Measurements from ENCODE around the gene TYRO3. TPM values are rescaled to one million over a fixed set of nuclear protein-coding genes. Genes with fewer than 3 reads are reported as not detected.

TYRO3 gene
- total RNA-seq, 1 donor from 2014 or later: 11.5 TPM

GRCh38 chr15:41570764-41571163 is 11.8 kb downstream of the TYRO3 start:
- H3K9ac ChIP-seq (ENCODE audit: low read depth in 1 of 3, low read length in 3 of 3): no peak overlapping the region
- H3K36me3 ChIP-seq (ENCODE audit: control insufficient read depth in 3 of 3, insufficient read depth in 3 of 3, low read length in 3 of 3): peaks cover 0 to 2% (median 0%) of the 10 kb centered on the region in 3 donors
- H3K27ac ChIP-seq (ENCODE audit: low read depth, low read length): no peak overlapping the region
- no peak overlapping the region for H3K4me3 ChIP-seq (ENCODE audit: low read length in 3 of 3)
- no peaks in the 10 kb centered on the region for H3K9me3 ChIP-seq (ENCODE audit: control insufficient read depth in 3 of 3, low read length in 3 of 3)
- no peaks in the 10 kb centered on the region for H3K27me3 ChIP-seq (ENCODE audit: control insufficient read depth in 3 of 3, insufficient read depth in 3 of 3, low read length in 3 of 3)
- no peaks in the 10 kb centered on the region for H3K4me1 ChIP-seq (ENCODE audit: control insufficient read depth in 3 of 3, insufficient read depth in 3 of 3, low read length in 3 of 3)

- H3K27me3 ChIP-seq (ENCODE audit: control insufficient read depth in 3 of 3, insufficient read depth in 3 of 3, low read length in 3 of 3): no peaks in the 10 kb centered on the region
- H3K27ac ChIP-seq (ENCODE audit: low read depth, low read length): no peak overlapping the region
- H3K9ac ChIP-seq (ENCODE audit: low read depth in 1 of 3, low read length in 3 of 3): no peak overlapping the region
- H3K9me3 ChIP-seq (ENCODE audit: control insufficient read depth in 3 of 3, low read length in 3 of 3): no peaks in the 10 kb centered on the region
- no peaks in the 10 kb centered on the region for H3K4me1 ChIP-seq (ENCODE audit: control insufficient read depth in 3 of 3, insufficient read depth in 3 of 3, low read length in 3 of 3)
- no peak overlapping the region for H3K4me3 ChIP-seq (ENCODE audit: low read length in 3 of 3)
- peaks cover 0 to 2% (median 0%) of the 10 kb centered on the region in 3 donors for H3K36me3 ChIP-seq (ENCODE audit: control insufficient read depth in 3 of 3, insufficient read depth in 3 of 3, low read length in 3 of 3)
Measured at GRCh38 chr15:41571948-41572347, 12.9 kb downstream of the TYRO3 start.

GRCh38 chr15:41572866-41573265 is 13.9 kb downstream of the TYRO3 start:
- H3K36me3 ChIP-seq (ENCODE audit: control insufficient read depth in 3 of 3, insufficient read depth in 3 of 3, low read length in 3 of 3): peaks cover 0 to 2% (median 0%) of the 10 kb centered on the region in 3 donors

GRCh38 chr15:41573396-41573795 is 14.4 kb downstream of the TYRO3 start:
- Histone ChIP-seq H3K9me3 (ENCODE audit: control insufficient read depth in 3 of 3, low read length in 3 of 3) (no peaks in the 10 kb centered on the region), H3K4me3 (ENCODE audit: low read length in 3 of 3) (no peak overlapping the region), H3K27me3 (ENCODE audit: control insufficient read depth in 3 of 3, insufficient read depth in 3 of 3, low read length in 3 of 3) (no peaks in the 10 kb centered on the region), H3K36me3 (ENCODE audit: control insufficient read depth in 3 of 3, insufficient read depth in 3 of 3, low read length in 3 of 3) (peaks cover 0 to 2% (median 0%) of the 10 kb centered on the region in 3 donors), H3K9ac (ENCODE audit: low read depth in 1 of 3, low read length in 3 of 3) (no peak overlapping the region), H3K4me1 (ENCODE audit: control insufficient read depth in 3 of 3, insufficient read depth in 3 of 3, low read length in 3 of 3) (no peaks in the 10 kb centered on the region), H3K27ac (ENCODE audit: low read depth, low read length) (no peak overlapping the region)

More at GRCh38 chr15:41572866-41573265, 13.9 kb downstream of the TYRO3 start:
- Histone ChIP-seq H3K27me3 (ENCODE audit: control insufficient read depth in 3 of 3, insufficient read depth in 3 of 3, low read length in 3 of 3) (no peaks in the 10 kb centered on the region), H3K4me3 (ENCODE audit: low read length in 3 of 3) (no peak overlapping the region), H3K4me1 (ENCODE audit: control insufficient read depth in 3 of 3, insufficient read depth in 3 of 3, low read length in 3 of 3) (no peaks in the 10 kb centered on the region), H3K9me3 (ENCODE audit: control insufficient read depth in 3 of 3, low read length in 3 of 3) (no peaks in the 10 kb centered on the region), H3K27ac (ENCODE audit: low read depth, low read length) (no peak overlapping the region), H3K9ac (ENCODE audit: low read depth in 1 of 3, low read length in 3 of 3) (no peak overlapping the region)

- Histone ChIP-seq H3K9me3 (ENCODE audit: control insufficient read depth in 3 of 3, low read length in 3 of 3) (no peaks in the 10 kb centered on the region), H3K9ac (ENCODE audit: low read depth in 1 of 3, low read length in 3 of 3) (no peak overlapping the region), H3K36me3 (ENCODE audit: control insufficient read depth in 3 of 3, insufficient read depth in 3 of 3, low read length in 3 of 3) (peaks cover 0 to 2% (median 0%) of the 10 kb centered on the region in 3 donors), H3K27me3 (ENCODE audit: control insufficient read depth in 3 of 3, insufficient read depth in 3 of 3, low read length in 3 of 3) (no peaks in the 10 kb centered on the region), H3K4me3 (ENCODE audit: low read length in 3 of 3) (no peak overlapping the region), H3K27ac (ENCODE audit: low read depth, low read length) (no peak overlapping the region), H3K4me1 (ENCODE audit: control insufficient read depth in 3 of 3, insufficient read depth in 3 of 3, low read length in 3 of 3) (no peaks in the 10 kb centered on the region)
Measured at GRCh38 chr15:41574158-41574557, 15.1 kb downstream of the TYRO3 start.

- no peak overlapping the region for H3K27ac ChIP-seq (ENCODE audit: low read depth, low read length)
- no peak overlapping the region for H3K9ac ChIP-seq (ENCODE audit: low read depth in 1 of 3, low read length in 3 of 3)
- H3K4me1 ChIP-seq (ENCODE audit: control insufficient read depth in 3 of 3, insufficient read depth in 3 of 3, low read length in 3 of 3): no peaks in the 10 kb centered on the region
- H3K27me3 ChIP-seq (ENCODE audit: control insufficient read depth in 3 of 3, insufficient read depth in 3 of 3, low read length in 3 of 3): no peaks in the 10 kb centered on the region
- no peak overlapping the region for H3K4me3 ChIP-seq (ENCODE audit: low read length in 3 of 3)
- peaks cover 0 to 2% (median 0%) of the 10 kb centered on the region in 3 donors for H3K36me3 ChIP-seq (ENCODE audit: control insufficient read depth in 3 of 3, insufficient read depth in 3 of 3, low read length in 3 of 3)
- H3K9me3 ChIP-seq (ENCODE audit: control insufficient read depth in 3 of 3, low read length in 3 of 3): no peaks in the 10 kb centered on the region
Measured at GRCh38 chr15:41575282-41575681, 16.3 kb downstream of the TYRO3 start.

GRCh38 chr15:41577863-41578735 is 19.1 kb downstream of the TYRO3 start:
- H3K27me3 ChIP-seq (ENCODE audit: control insufficient read depth in 3 of 3, insufficient read depth in 3 of 3, low read length in 3 of 3): no peaks in the 10 kb centered on the region
- no peaks in the 10 kb centered on the region for H3K4me1 ChIP-seq (ENCODE audit: control insufficient read depth in 3 of 3, insufficient read depth in 3 of 3, low read length in 3 of 3)
- H3K36me3 ChIP-seq (ENCODE audit: control insufficient read depth in 3 of 3, insufficient read depth in 3 of 3, low read length in 3 of 3): peaks cover 0 to 2% (median 0%) of the 10 kb centered on the region in 3 donors
- H3K4me3 ChIP-seq (ENCODE audit: low read length in 3 of 3): no peak overlapping the region
- no peak overlapping the region for H3K9ac ChIP-seq (ENCODE audit: low read depth in 1 of 3, low read length in 3 of 3)
- no peaks in the 10 kb centered on the region for H3K9me3 ChIP-seq (ENCODE audit: control insufficient read depth in 3 of 3, low read length in 3 of 3)
- no peak overlapping the region for H3K27ac ChIP-seq (ENCODE audit: low read depth, low read length)

GRCh38 chr15:41578736-41579383 is 19.8 kb downstream of the TYRO3 start:
- no peak overlapping the region for H3K4me3 ChIP-seq (ENCODE audit: low read length in 3 of 3)
- no peaks in the 10 kb centered on the region for H3K36me3 ChIP-seq (ENCODE audit: control insufficient read depth in 3 of 3, insufficient read depth in 3 of 3, low read length in 3 of 3)
- no peak overlapping the region for H3K27ac ChIP-seq (ENCODE audit: low read depth, low read length)
- H3K4me1 ChIP-seq (ENCODE audit: control insufficient read depth in 3 of 3, insufficient read depth in 3 of 3, low read length in 3 of 3): no peaks in the 10 kb centered on the region
- H3K9me3 ChIP-seq (ENCODE audit: control insufficient read depth in 3 of 3, low read length in 3 of 3): no peaks in the 10 kb centered on the region
- no peak overlapping the region for H3K9ac ChIP-seq (ENCODE audit: low read depth in 1 of 3, low read length in 3 of 3)
- H3K27me3 ChIP-seq (ENCODE audit: control insufficient read depth in 3 of 3, insufficient read depth in 3 of 3, low read length in 3 of 3): no peaks in the 10 kb centered on the region

GRCh38 chr15:41581110-41581509 is 22.1 kb downstream of the TYRO3 start:
- no peaks in the 10 kb centered on the region for H3K36me3 ChIP-seq (ENCODE audit: control insufficient read depth in 3 of 3, insufficient read depth in 3 of 3, low read length in 3 of 3)
- no peak overlapping the region for H3K27ac ChIP-seq (ENCODE audit: low read depth, low read length)
- no peak overlapping the region for H3K9ac ChIP-seq (ENCODE audit: low read depth in 1 of 3, low read length in 3 of 3)
- no peak overlapping the region for H3K4me3 ChIP-seq (ENCODE audit: low read length in 3 of 3)
- H3K9me3 ChIP-seq (ENCODE audit: control insufficient read depth in 3 of 3, low read length in 3 of 3): no peaks in the 10 kb centered on the region
- no peaks in the 10 kb centered on the region for H3K27me3 ChIP-seq (ENCODE audit: control insufficient read depth in 3 of 3, insufficient read depth in 3 of 3, low read length in 3 of 3)
- peaks cover 0 to 4% (median 0%) of the 10 kb centered on the region in 3 donors for H3K4me1 ChIP-seq (ENCODE audit: control insufficient read depth in 3 of 3, insufficient read depth in 3 of 3, low read length in 3 of 3)

- H3K27me3 ChIP-seq (ENCODE audit: control insufficient read depth in 3 of 3, insufficient read depth in 3 of 3, low read length in 3 of 3): no peaks in the 10 kb centered on the region
- H3K27ac ChIP-seq (ENCODE audit: low read depth, low read length): no peak overlapping the region
- H3K4me1 ChIP-seq (ENCODE audit: control insufficient read depth in 3 of 3, insufficient read depth in 3 of 3, low read length in 3 of 3): peaks cover 0 to 4% (median 0%) of the 10 kb centered on the region in 3 donors
- H3K9me3 ChIP-seq (ENCODE audit: control insufficient read depth in 3 of 3, low read length in 3 of 3): no peaks in the 10 kb centered on the region
- H3K36me3 ChIP-seq (ENCODE audit: control insufficient read depth in 3 of 3, insufficient read depth in 3 of 3, low read length in 3 of 3): no peaks in the 10 kb centered on the region
- no peak overlapping the region for H3K9ac ChIP-seq (ENCODE audit: low read depth in 1 of 3, low read length in 3 of 3)
- H3K4me3 ChIP-seq (ENCODE audit: low read length in 3 of 3): no peak overlapping the region
Measured at GRCh38 chr15:41583795-41584194, 24.8 kb downstream of the TYRO3 start.
